GM19372 (cell line): ENCODE data around the gene FAM228A.

Experiments used
- ATAC-seq: cut with Tn5 transposase; IDR thresholded peaks from one replicate; pipeline ENCODE4 v1.9.1; 2021; ENCODE audit warnings: mild to moderate bottlenecking, low read depth, moderate library complexity; ENCODE audit not compliant: unreplicated experiment

Gene FAM228A

DNA sequence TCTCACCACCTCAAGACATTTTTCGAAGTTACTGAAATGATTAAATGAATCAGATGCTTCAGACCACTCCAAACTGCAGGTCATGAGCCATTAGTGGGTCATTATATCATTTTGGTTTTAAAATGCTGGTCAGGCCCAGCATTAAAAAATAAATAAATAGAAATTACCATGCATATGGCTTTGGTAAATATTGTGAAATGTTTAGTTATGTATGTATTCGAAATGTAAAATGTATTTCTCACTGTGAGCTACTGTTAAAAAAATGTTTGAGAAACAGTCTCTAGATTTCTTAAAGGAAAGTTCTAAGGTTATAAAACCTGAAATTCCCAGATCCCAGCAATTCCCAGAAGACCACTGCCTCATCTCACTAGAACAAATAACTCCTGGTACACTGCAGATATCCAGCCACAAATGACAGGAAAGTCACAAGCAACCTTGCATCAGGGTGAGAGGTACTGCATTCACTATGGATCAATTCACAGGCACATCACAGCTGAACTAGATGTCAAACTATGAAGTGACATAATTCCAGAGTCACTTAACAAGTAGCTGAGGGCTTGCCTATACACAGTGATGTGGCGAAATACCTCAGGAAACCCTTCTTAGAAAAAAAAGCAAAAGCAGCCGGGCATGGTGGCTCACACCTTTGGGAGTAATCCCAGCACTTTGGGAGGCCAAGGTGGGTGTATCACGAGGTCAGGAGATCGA, 46.6 kb downstream of the FAM228A start:
- ATAC-seq = no peak

DNA sequence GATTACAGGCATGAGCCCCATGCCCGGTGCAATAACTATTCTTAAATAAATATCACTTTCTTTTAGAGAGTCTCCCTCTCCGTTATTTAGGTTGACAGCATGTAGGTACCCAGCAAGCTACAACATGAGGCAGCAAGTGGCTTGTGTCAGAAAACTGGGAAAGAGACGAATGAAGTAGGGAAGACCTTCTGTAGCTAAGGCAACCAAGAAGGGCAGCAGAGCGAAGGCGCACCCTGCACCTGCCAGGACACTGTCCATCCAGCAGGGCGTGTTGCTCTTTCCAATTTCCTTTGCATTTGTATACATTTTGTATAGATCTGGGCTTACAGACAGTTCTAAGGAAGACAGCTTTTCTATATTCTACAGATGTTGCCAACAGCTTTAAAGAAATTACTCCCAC, 48.1 kb downstream of the FAM228A start:
- no peak for ATAC-seq

GRCh38 chr2:24225499-24226242, 50.8 kb downstream of the FAM228A start:
- no peak for ATAC-seq

- ATAC-seq = no peak
Measured at GRCh38 chr2:24228470-24228869, 53.6 kb downstream of the FAM228A start.

- no peak for ATAC-seq
Measured at GRCh38 chr2:24231461-24231881, 56.6 kb downstream of the FAM228A start.

DNA sequence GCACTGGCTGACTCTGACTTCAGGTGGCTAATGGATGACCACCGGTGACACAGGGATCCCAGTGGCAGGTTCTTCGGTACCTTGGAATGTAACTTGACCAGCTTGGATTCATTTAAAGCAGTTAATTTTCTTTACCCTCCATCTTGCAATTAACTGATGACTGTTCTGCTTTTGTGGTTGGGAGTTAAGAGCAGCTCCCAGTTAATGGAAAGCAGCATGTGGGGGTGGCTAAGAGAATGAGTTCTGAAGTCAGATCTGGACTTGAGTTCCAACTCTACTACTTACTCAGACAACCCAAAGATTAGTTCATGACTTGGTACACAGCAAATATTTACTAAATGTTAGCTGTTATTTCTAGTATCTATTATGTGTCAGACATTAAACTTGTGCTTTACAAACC, 58.5 kb downstream of the FAM228A start:
- ATAC-seq = no peak

DNA sequence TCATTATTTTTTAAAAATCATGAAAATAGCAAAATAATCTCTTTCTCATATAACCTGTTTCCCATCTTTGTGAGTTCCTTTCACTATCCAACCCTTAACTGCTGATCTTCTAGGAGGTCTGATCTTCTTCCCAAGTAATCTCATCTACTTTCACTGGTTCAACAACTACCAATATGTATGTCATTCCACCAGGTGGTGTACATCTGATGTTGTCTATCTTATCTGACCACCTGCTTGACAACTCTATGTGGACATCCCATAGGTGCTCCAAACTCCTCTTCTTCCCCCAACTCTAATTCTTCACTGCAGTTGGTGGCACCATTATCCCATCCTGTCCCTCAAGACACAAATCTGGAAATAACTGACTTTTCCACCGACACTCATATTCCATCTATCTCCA, 62.5 kb downstream of the FAM228A start:
- no peak for ATAC-seq

GRCh38 chr2:24238158-24238557, 63.3 kb downstream of the FAM228A start:
- ATAC-seq = no peak

GRCh38 chr2:24239553-24239952, 64.7 kb downstream of the FAM228A start:
- no peak for ATAC-seq
